CD4-positive, CD25-positive, alpha-beta regulatory T cell (primary cell): Measurements from ENCODE around the gene HJURP. TPM values are rescaled to one million over a fixed set of nuclear protein-coding genes. Genes with fewer than 3 reads are reported as not detected.

Source experiments
- ATAC-seq, 2 donors: fragments of 150-1000 bp; cut with Tn5 transposase; one replicate each; pipeline ENCODE4 v1.10.0; 2021; ENCODE audit warnings: low read depth in 2 of 2, moderate number of reproducible peaks in 2 of 2, moderate library complexity in 1 of 2
- DNase-seq, 3 donors: peaks; one replicate each; pipeline versions ENCODE4 v3.0.0 to v3.0.0-alpha.2; 2012 to 2022; ENCODE audit warnings: mixed read lengths in 1 of 3
- H3K27ac ChIP-seq: one replicate; pipeline ENCODE4 v1.7.0; 2013; ENCODE audit warnings: mild to moderate bottlenecking, low read length; ENCODE audit not compliant: insufficient read depth, poor library complexity, severe bottlenecking
- H3K27me3 ChIP-seq: one replicate; pipeline ENCODE4 v1.7.0; 2013; ENCODE audit warnings: low read length; ENCODE audit not compliant: control insufficient read depth, insufficient read depth
- H3K36me3 ChIP-seq: one replicate; pipeline ENCODE4 v1.7.0; 2013; ENCODE audit warnings: mild to moderate bottlenecking, low read length, moderate library complexity; ENCODE audit not compliant: control insufficient read depth, insufficient read depth
- H3K4me1 ChIP-seq: 2 replicates; pipeline ENCODE4 v1.7.0; 2013; ENCODE audit warnings: mild to moderate bottlenecking, low read length; ENCODE audit not compliant: insufficient read depth, control insufficient read depth, poor library complexity, severe bottlenecking
- H3K4me3 ChIP-seq: one replicate; pipeline ENCODE4 v1.7.0; 2013; ENCODE audit warnings: low read depth, mild to moderate bottlenecking, low read length, moderate library complexity
- H3K9me3 ChIP-seq, 2 experiments: 1 replicate in 1 of 2; 2 replicates in 1 of 2; pipeline ENCODE4 v1.7.0; 2013; ENCODE audit warnings: low read length in 2 of 2, mild to moderate bottlenecking in 1 of 2, moderate library complexity in 1 of 2; ENCODE audit not compliant: control insufficient read depth in 2 of 2
- H3K27ac Mint-ChIP-seq, 3 donors: one replicate each; pipeline ENCODE4 v1.8.0; 2020 to 2022; ENCODE audit warnings: mild to moderate bottlenecking in 3 of 3, mixed read lengths in 3 of 3, moderate library complexity in 2 of 3
- H3K27me3 Mint-ChIP-seq: one replicate; pipeline ENCODE4 v1.8.0; 2022; ENCODE audit warnings: mild to moderate bottlenecking, mixed read lengths
- H3K36me3 Mint-ChIP-seq: one replicate; pipeline ENCODE4 v1.8.0; 2020; ENCODE audit warnings: mixed read lengths
- H3K4me1 Mint-ChIP-seq, 4 donors: one replicate each; pipeline ENCODE4 v1.8.0; 2020 to 2022; ENCODE audit warnings: mixed read lengths in 4 of 4, mild to moderate bottlenecking in 1 of 4
- H3K4me3 Mint-ChIP-seq, 4 donors: one replicate each; pipeline ENCODE4 v1.8.0; 2020 to 2022; ENCODE audit warnings: mild to moderate bottlenecking in 4 of 4, mixed read lengths in 4 of 4, moderate library complexity in 3 of 4
- H3K9me3 Mint-ChIP-seq, 7 donors: one replicate each; pipeline ENCODE4 v1.8.0; 2020 to 2022; ENCODE audit warnings: mixed read lengths in 7 of 7, mild to moderate bottlenecking in 3 of 7, moderate library complexity in 2 of 7
- polyA plus RNA-seq, 4 donors: library from polyadenylated mRNA; unstranded; fragments of 300-500 nt; fragmentation: Illumina TruSeq; gene quantifications; one replicate each; pipeline ENCODE4 v1.2.3, GENCODE V29; 2021
- total RNA-seq: library from RNA; stranded (reverse); gene quantifications from one replicate; pipeline ENCODE4 v1.2.3, GENCODE V29; 2022

Gene HJURP
- total and polyA plus RNA-seq, 5 donors from 2014 or later = 0.34 to 1.8 (median 1.4) TPM

DNA sequence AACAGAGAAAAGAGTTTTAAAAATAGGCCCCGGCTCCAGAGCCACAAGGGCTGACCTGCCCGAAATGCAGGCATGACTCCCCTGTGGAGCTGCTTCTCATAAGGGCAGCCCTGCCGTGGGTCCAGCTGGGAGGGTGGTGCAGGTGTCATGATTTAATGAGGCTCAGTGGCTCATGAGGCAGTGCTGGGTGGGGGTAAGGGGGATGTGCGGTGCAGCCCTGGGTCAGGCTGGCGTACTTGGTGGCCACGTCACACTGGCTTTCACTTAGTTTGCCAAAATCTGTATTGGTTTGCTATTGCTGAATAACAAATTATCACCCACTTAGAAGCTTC lies 33.6 kb downstream of the HJURP start:
- H3K27me3 ChIP-seq = no peaks in the 10 kb centered on the region

GRCh38 chr2:233819884-233820773 lies 34.2 kb downstream of the HJURP start:
- H3K9me3 ChIP-seq = no peaks in the 10 kb centered on the region
- no peak for DNase-seq
- no peak for ATAC-seq
- H3K27ac ChIP-seq = no peak overlapping the region
- no peak overlapping the region for H3K27ac Mint-ChIP-seq
- H3K36me3 Mint-ChIP-seq = no peaks in the 10 kb centered on the region
- H3K4me1 ChIP-seq = no peaks in the 10 kb centered on the region
- no peaks in the 10 kb centered on the region for H3K4me1 Mint-ChIP-seq
- H3K36me3 ChIP-seq = no peaks in the 10 kb centered on the region
- H3K27me3 Mint-ChIP-seq = peaks cover 19% of the 10 kb centered on the region
- H3K9me3 Mint-ChIP-seq = peaks cover 0 to 1% (median 0%) of the 10 kb centered on the region in 7 donors
- H3K27me3 ChIP-seq = no peaks in the 10 kb centered on the region
- no peak overlapping the region for H3K4me3 Mint-ChIP-seq
- no peak overlapping the region for H3K4me3 ChIP-seq

More for the DNA sequence above, 33.6 kb downstream of the HJURP start:
- Histone ChIP-seq H3K9me3 (no peaks in the 10 kb centered on the region), H3K4me3 (no peak overlapping the region), H3K27ac (no peak overlapping the region), H3K4me1 (no peaks in the 10 kb centered on the region), H3K36me3 (no peaks in the 10 kb centered on the region)
- peaks cover 18% of the 10 kb centered on the region for H3K27me3 Mint-ChIP-seq
- ATAC-seq = no peak
- no peaks in the 10 kb centered on the region for H3K4me1 Mint-ChIP-seq
- DNase-seq = no peak
- H3K27ac Mint-ChIP-seq = no peak overlapping the region
- H3K36me3 Mint-ChIP-seq = peaks cover 4% of the 10 kb centered on the region
- H3K9me3 Mint-ChIP-seq = peaks cover 0 to 1% (median 0%) of the 10 kb centered on the region in 7 donors
- H3K4me3 Mint-ChIP-seq = no peak overlapping the region

DNA sequence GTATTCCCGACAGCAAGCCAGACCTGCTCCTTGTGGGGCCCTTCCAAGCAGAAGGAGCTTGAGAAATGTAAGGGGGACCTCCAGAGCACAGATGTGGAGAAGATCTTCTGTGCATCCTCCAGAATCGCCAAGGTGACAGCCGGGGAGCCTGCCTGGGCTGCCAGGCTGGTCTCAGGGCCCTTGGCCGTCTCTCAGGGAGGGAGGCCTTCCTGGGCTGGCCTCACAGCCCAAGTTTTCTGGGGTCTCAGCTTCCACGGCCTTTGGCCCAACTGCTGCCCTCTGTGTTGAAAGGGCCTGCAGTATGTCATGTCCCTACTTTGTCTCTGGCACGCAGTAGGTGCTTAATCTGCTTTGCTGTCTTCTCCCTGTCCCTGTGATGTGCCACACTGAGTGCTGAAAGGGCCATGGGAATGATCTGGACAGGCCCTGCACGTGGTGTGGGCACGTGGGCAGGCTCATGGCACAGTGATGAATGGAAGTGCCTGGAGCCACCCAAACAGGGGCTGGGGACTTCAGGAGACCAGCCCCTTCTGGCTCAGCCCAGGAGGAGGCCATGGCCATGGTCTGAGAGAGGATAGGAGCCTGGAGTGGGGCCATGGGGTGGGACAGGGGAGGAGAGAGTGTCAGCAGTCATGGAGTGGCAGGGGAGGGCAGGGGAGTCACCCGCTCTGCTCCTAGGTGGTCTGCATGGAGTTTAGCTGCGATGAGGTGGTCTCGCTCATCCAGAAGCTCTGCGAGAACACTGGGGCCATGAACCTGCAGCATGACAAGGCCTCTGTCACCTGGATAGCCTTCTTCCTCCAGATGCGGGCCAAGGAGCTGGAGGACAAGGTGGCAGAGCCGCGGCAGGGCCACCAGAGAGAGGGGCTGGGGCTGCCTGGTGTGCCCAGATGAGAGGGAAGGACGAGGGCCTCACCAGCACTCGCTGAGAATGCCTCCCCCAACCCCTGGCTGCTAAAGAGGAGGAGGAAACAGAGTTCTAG lies 35.4 kb downstream of the HJURP start:
- H3K27me3 ChIP-seq = no peaks in the 10 kb centered on the region
- no peaks in the 10 kb centered on the region for H3K36me3 Mint-ChIP-seq
- no peak overlapping the region for H3K27ac ChIP-seq
- H3K27ac Mint-ChIP-seq = no peak overlapping the region
- H3K9me3 Mint-ChIP-seq = peaks cover 0 to 1% (median 0%) of the 10 kb centered on the region in 7 donors
- no peak overlapping the region for H3K4me3 ChIP-seq
- no peaks in the 10 kb centered on the region for H3K4me1 Mint-ChIP-seq
- no peaks in the 10 kb centered on the region for H3K4me1 ChIP-seq
- ATAC-seq (no peak), DNase-seq (no peak)
- H3K27me3 Mint-ChIP-seq = peaks cover 23% of the 10 kb centered on the region
- no peaks in the 10 kb centered on the region for H3K36me3 ChIP-seq
- no peak overlapping the region for H3K4me3 Mint-ChIP-seq
- H3K9me3 ChIP-seq = no peaks in the 10 kb centered on the region

- no peak for DNase-seq
- ATAC-seq = no peak
- no peak overlapping the region for H3K4me3 ChIP-seq
- no peaks in the 10 kb centered on the region for H3K27me3 ChIP-seq
- Mint-ChIP-seq H3K4me1 (no peaks in the 10 kb centered on the region), H3K9me3 (peaks cover 0 to 1% (median 0%) of the 10 kb centered on the region in 7 donors), H3K27me3 (peaks cover 31% of the 10 kb centered on the region), H3K4me3 (no peak overlapping the region), H3K27ac (no peak overlapping the region), H3K36me3 (no peaks in the 10 kb centered on the region)
- H3K36me3 ChIP-seq = no peaks in the 10 kb centered on the region
- H3K4me1 ChIP-seq = no peaks in the 10 kb centered on the region
- no peaks in the 10 kb centered on the region for H3K9me3 ChIP-seq
- no peak overlapping the region for H3K27ac ChIP-seq
These were observed 36.2 kb downstream of the HJURP start for GRCh38 chr2:233817995-233818638.

- no peaks in the 10 kb centered on the region for H3K4me1 Mint-ChIP-seq
- DNase-seq = no peak
- H3K27ac ChIP-seq = no peak overlapping the region
- peaks cover 34% of the 10 kb centered on the region for H3K27me3 Mint-ChIP-seq
- ATAC-seq = no peak
- H3K27me3 ChIP-seq = no peaks in the 10 kb centered on the region
- H3K4me1 ChIP-seq = no peaks in the 10 kb centered on the region
- H3K4me3 ChIP-seq = no peak overlapping the region
- H3K4me3 Mint-ChIP-seq = no peak overlapping the region
- no peaks in the 10 kb centered on the region for H3K9me3 ChIP-seq
- H3K9me3 Mint-ChIP-seq = peaks cover 0 to 1% (median 0%) of the 10 kb centered on the region in 7 donors
- no peaks in the 10 kb centered on the region for H3K36me3 ChIP-seq
- H3K27ac Mint-ChIP-seq = peak overlapping the region in 2 of 3 donors; percentile 33 to 85
- no peaks in the 10 kb centered on the region for H3K36me3 Mint-ChIP-seq
These were observed 36.9 kb downstream of the HJURP start for GRCh38 chr2:233817361-233817911.

- no peak overlapping the region for H3K27ac Mint-ChIP-seq
- Histone ChIP-seq H3K4me1 (no peaks in the 10 kb centered on the region), H3K4me3 (no peak overlapping the region), H3K27ac (no peak overlapping the region), H3K27me3 (no peaks in the 10 kb centered on the region), H3K36me3 (no peaks in the 10 kb centered on the region), H3K9me3 (no peaks in the 10 kb centered on the region)
- peaks cover 0 to 1% (median 0%) of the 10 kb centered on the region in 7 donors for H3K9me3 Mint-ChIP-seq
- ATAC-seq = no peak
- no peak overlapping the region for H3K4me3 Mint-ChIP-seq
- H3K36me3 Mint-ChIP-seq = no peaks in the 10 kb centered on the region
- no peaks in the 10 kb centered on the region for H3K4me1 Mint-ChIP-seq
- no peak for DNase-seq
- peaks cover 34% of the 10 kb centered on the region for H3K27me3 Mint-ChIP-seq
These were observed 37.6 kb downstream of the HJURP start for GRCh38 chr2:233816771-233817170.

- DNase-seq (no peak), ATAC-seq (no peak)
- Histone ChIP-seq H3K36me3 (no peaks in the 10 kb centered on the region), H3K27me3 (no peaks in the 10 kb centered on the region), H3K27ac (no peak overlapping the region), H3K4me3 (no peak overlapping the region), H3K4me1 (no peaks in the 10 kb centered on the region), H3K9me3 (no peaks in the 10 kb centered on the region)
- Mint-ChIP-seq H3K9me3 (peaks cover 0 to 1% (median 0%) of the 10 kb centered on the region in 7 donors), H3K27me3 (peaks cover 34% of the 10 kb centered on the region), H3K27ac (no peak overlapping the region), H3K4me1 (no peaks in the 10 kb centered on the region), H3K4me3 (no peak overlapping the region), H3K36me3 (no peaks in the 10 kb centered on the region)
These were observed 38.0 kb downstream of the HJURP start for GRCh38 chr2:233816334-233816733.
